Measurements from ENCODE around the gene SRR. TPM values are rescaled to one million over a fixed set of nuclear protein-coding genes. Genes with fewer than 3 reads are reported as not detected.

The SRR gene
- total and polyA plus RNA-seq, 10 of the 15 experiments (the other 5 are each of a cell fraction or from before 2014, with no cell fraction given), result 11.7 to 33.9 (median 20.2) TPM

GRCh38 chr17:2263183-2264066, 40.3 kb upstream of the SRR start:
- Histone ChIP-seq H3K36me3 (ENCODE audit: control insufficient read depth in 2 of 2, insufficient read depth in 2 of 2, low read length in 1 of 2) (peaks cover 0 to 8% of the 10 kb centered on the region in 2 experiments; a peak in 1 of 4 replicates), H3K4me2 (ENCODE audit: control insufficient read depth, insufficient read depth) (peak overlapping the region; percentile 60), H2AFZ (ENCODE audit: control insufficient read depth, low read depth, low read length) (no peak overlapping the region), H3K79me2 (ENCODE audit: control insufficient read depth, insufficient read depth, low read length) (peaks cover 42% of the 10 kb centered on the region), H3K27ac (ENCODE audit: control insufficient read depth, insufficient read depth) (peak overlapping the region; percentile 99), H3K9ac (ENCODE audit: control insufficient read depth, insufficient read depth, low read length) (peak overlapping the region; percentile 40), H4K20me1 (ENCODE audit: control insufficient read depth, insufficient read depth) (no peaks in the 10 kb centered on the region), H3K9me3 (replicated peaks; ENCODE audit: control insufficient read depth, insufficient read depth, low read length) (no peaks in the 10 kb centered on the region), H3K4me3 (0 out of 2 replicates have a peak overlapping the region, but pooled peaks have one; percentile 2), H3K4me1 (ENCODE audit: control insufficient read depth, insufficient read depth, low read length) (peaks cover 83% of the 10 kb centered on the region), H3K27me3 (replicated peaks in 1 of 2; ENCODE audit: control insufficient read depth in 2 of 2, insufficient read depth in 2 of 2, low read length in 1 of 2) (no peaks in the 10 kb centered on the region)
- in situ Hi-C loops (cut with MboI), result no loop called here
- TF ChIP-seq IKZF2 (IDR thresholded peaks at IDR 0.05), result 0 out of 4 replicates have a peak, but pooled peaks of 1 of the 2 experiments have one; percentile 15
- TF ChIP-seq, protein P1, sequence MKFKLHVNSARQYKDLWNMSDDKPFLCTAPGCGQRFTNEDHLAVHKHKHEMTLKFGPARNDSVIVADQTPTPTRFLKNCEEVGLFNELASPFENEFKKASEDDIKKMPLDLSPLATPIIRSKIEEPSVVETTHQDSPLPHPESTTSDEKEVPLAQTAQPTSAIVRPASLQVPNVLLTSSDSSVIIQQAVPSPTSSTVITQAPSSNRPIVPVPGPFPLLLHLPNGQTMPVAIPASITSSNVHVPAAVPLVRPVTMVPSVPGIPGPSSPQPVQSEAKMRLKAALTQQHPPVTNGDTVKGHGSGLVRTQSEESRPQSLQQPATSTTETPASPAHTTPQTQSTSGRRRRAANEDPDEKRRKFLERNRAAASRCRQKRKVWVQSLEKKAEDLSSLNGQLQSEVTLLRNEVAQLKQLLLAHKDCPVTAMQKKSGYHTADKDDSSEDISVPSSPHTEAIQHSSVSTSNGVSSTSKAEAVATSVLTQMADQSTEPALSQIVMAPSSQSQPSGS (IDR thresholded peaks at IDR 0.05; ENCODE audit: low read length), result 0 out of 2 replicates have a peak, but pooled peaks have one; percentile 4
- TF ChIP-seq, protein P2, sequence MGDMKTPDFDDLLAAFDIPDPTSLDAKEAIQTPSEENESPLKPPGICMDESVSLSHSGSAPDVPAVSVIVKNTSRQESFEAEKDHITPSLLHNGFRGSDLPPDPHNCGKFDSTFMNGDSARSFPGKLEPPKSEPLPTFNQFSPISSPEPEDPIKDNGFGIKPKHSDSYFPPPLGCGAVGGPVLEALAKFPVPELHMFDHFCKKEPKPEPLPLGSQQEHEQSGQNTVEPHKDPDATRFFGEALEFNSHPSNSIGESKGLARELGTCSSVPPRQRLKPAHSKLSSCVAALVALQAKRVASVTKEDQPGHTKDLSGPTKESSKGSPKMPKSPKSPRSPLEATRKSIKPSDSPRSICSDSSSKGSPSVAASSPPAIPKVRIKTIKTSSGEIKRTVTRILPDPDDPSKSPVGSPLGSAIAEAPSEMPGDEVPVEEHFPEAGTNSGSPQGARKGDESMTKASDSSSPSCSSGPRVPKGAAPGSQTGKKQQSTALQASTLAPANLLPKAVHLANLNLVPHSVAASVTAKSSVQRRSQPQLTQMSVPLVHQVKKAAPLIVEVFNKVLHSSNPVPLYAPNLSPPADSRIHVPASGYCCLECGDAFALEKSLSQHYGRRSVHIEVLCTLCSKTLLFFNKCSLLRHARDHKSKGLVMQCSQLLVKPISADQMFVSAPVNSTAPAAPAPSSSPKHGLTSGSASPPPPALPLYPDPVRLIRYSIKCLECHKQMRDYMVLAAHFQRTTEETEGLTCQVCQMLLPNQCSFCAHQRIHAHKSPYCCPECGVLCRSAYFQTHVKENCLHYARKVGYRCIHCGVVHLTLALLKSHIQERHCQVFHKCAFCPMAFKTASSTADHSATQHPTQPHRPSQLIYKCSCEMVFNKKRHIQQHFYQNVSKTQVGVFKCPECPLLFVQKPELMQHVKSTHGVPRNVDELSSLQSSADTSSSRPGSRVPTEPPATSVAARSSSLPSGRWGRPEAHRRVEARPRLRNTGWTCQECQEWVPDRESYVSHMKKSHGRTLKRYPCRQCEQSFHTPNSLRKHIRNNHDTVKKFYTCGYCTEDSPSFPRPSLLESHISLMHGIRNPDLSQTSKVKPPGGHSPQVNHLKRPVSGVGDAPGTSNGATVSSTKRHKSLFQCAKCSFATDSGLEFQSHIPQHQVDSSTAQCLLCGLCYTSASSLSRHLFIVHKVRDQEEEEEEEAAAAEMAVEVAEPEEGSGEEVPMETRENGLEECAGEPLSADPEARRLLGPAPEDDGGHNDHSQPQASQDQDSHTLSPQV (IDR thresholded peaks at IDR 0.05), result no peak
- peak; percentile 47 for TF ChIP-seq MLLT1 (IDR thresholded peaks at IDR 0.05)
- TF ChIP-seq EED (IDR thresholded peaks at IDR 0.05; ENCODE audit: low read depth), result peak; percentile 15; the same call in 1 of the 2 replicates
- POLR2A ChIA-PET, result interaction anchor here (0.6 to 8.8 kb wide), 12 partner anchors 10 to 216 kb away, joined by 3 to 69 read pairs (median 3); partner anchors contain the start of genes HIC1, SMG6 and SRR
- WGBS (ENCODE audit: insufficient coverage, insufficient replicate concordance, low lambda C conversion rate, missing lambda C conversion rate), result 98% methylated on average over 8 of the region's 8 CpGs
- BruUV-seq (replicated peaks), result no TSS peak
- CTCF ChIA-PET, result interaction anchor here (0.7 to 7.5 kb wide), 15 partner anchors 11 to 208 kb away, joined by 3 to 48 read pairs (median 3); no protein-coding TSS in a partner anchor
- DNase-seq (ENCODE audit: low read depth, low spot score), result no peak
- no peak for ATAC-seq
- SMC1A ChIA-PET (ENCODE audit: uncharacterized antibody, unreplicated experiment), result interaction anchor here (0.6 to 10.4 kb wide), 13 partner anchors 12 to 248 kb away, joined by 3 to 149 read pairs (median 4); no protein-coding TSS in a partner anchor
- no peak for FAIRE-seq
- intact Hi-C loops (cut with micrococcal nuclease; ENCODE audit: unreplicated experiment), result no loop called here
- RAD21 ChIA-PET (ENCODE audit: unreplicated experiment), result interaction anchor here (0.6 to 7.2 kb wide), 14 partner anchors 9 to 247 kb away, joined by 3 to 61 read pairs (median 6); partner anchors contain the start of genes HIC1, SMG6 and SRR
